MM.1S (cell line): ENCODE data around the gene CCNE1.
"Not testable (repeated sequence)": the region's sequence is repeated elsewhere in the genome, so short reads cannot be mapped to it uniquely, and the experiment has no call there.

Experiments used
- DNase-seq: peaks from one replicate; pipeline ENCODE4 v3.0.0-alpha.2; 2015
- H2AFZ ChIP-seq: fragments of 300-600 bp; sonication (generic); 2 replicates; pipeline ENCODE4 v1.6.0; 2016; ENCODE audit warnings: antibody characterized with exemption, low read length
- H3F3A ChIP-seq: fragments of 300-600 bp; sonication (generic); 2 replicates; pipeline ENCODE4 v1.6.1; 2016; ENCODE audit warnings: mild to moderate bottlenecking, antibody characterized with exemption, low read length, moderate library complexity, mixed read lengths; ENCODE audit not compliant: insufficient read depth
- H3K27ac ChIP-seq: fragments of 300-600 bp; sonication (generic); 2 replicates; pipeline ENCODE4 v1.5.1; 2016; ENCODE audit warnings: mild to moderate bottlenecking, low read length
- H3K27me3 ChIP-seq: fragments of 300-600 bp; sonication (generic); replicated peaks from 2 replicates; pipeline ENCODE4 v1.6.0; 2016; ENCODE audit warnings: low read length; ENCODE audit not compliant: insufficient read depth
- H3K36me3 ChIP-seq: fragments of 300-600 bp; sonication (generic); replicated peaks from 2 replicates; pipeline ENCODE4 v1.6.1; 2016; ENCODE audit warnings: mild to moderate bottlenecking, low read length, mixed read lengths; ENCODE audit not compliant: insufficient read depth
- H3K4me1 ChIP-seq: fragments of 300-600 bp; sonication (generic); 2 replicates; pipeline ENCODE4 v1.6.1; 2016; ENCODE audit warnings: low read length, mixed read lengths
- H3K4me2 ChIP-seq: fragments of 300-600 bp; sonication (generic); 2 replicates; pipeline ENCODE4 v1.6.0; 2016; ENCODE audit warnings: low read depth, low read length
- H3K4me3 ChIP-seq: fragments of 300-600 bp; sonication (generic); 2 replicates; pipeline ENCODE4 v1.5.1; 2016; ENCODE audit warnings: low read length, mixed read lengths
- H3K79me2 ChIP-seq: fragments of 300-600 bp; sonication (generic); 2 replicates; pipeline ENCODE4 v1.6.1; 2016; ENCODE audit warnings: mixed run types, low read length, mixed read lengths
- H3K9ac ChIP-seq: fragments of 300-600 bp; sonication (generic); 2 replicates; pipeline ENCODE4 v1.6.1; 2016; ENCODE audit warnings: low read length, mixed read lengths
- H3K9me2 ChIP-seq: fragments of 300-600 bp; sonication (generic); replicated peaks from 2 replicates; pipeline ENCODE4 v1.6.1; 2016; ENCODE audit warnings: mild to moderate bottlenecking, low read length, mixed read lengths; ENCODE audit not compliant: insufficient read depth
- H3K9me3 ChIP-seq: fragments of 300-600 bp; sonication (generic); replicated peaks from 2 replicates; pipeline ENCODE4 v1.6.1; 2016; ENCODE audit warnings: mild to moderate bottlenecking, low read length, mixed read lengths; ENCODE audit not compliant: insufficient read depth
- H4K20me1 ChIP-seq: fragments of 300-600 bp; sonication (generic); 2 replicates; pipeline ENCODE4 v1.6.1; 2016; ENCODE audit warnings: mild to moderate bottlenecking, low read length, moderate library complexity, mixed read lengths; ENCODE audit not compliant: insufficient read depth
- CTCF ChIP-seq: fragments of 300-600 bp; sonication (generic); IDR thresholded peaks from 2 replicates; pipeline ENCODE4 v1.5.1; 2016; ENCODE audit warnings: antibody characterized with exemption, low read length, mixed read lengths
- EZH2 ChIP-seq: fragments of 300-600 bp; sonication (generic); optimal IDR thresholded peaks from 2 replicates; pipeline ENCODE3; 2017; ENCODE audit warnings: low read depth, mild to moderate bottlenecking, antibody characterized with exemption, low read length, mixed read lengths
- EZH2phosphoT487 ChIP-seq: fragments of 300-600 bp; sonication (generic); IDR thresholded peaks from 2 replicates; pipeline ENCODE4 v1.6.1; 2018; ENCODE audit warnings: antibody characterized with exemption, low read length

Gene CCNE1

GRCh38 chr19:29793116-29793727 is 18.6 kb upstream of the CCNE1 start:
- Histone ChIP-seq H3K79me2 (no peaks in the 10 kb centered on the region), H3K9me3 (no peaks in the 10 kb centered on the region), H3K9ac (no peak overlapping the region), H3K27me3 (peaks cover 22% of the 10 kb centered on the region), H3K4me2 (no peak overlapping the region), H4K20me1 (no peaks in the 10 kb centered on the region), H3K4me1 (no peaks in the 10 kb centered on the region), H3K9me2 (no peaks in the 10 kb centered on the region), H3K36me3 (no peaks in the 10 kb centered on the region), H3K27ac (no peak overlapping the region), H3K4me3 (no peak overlapping the region), H3F3A (no peaks in the 10 kb centered on the region), H2AFZ (no peak overlapping the region)
- DNase-seq = no peak
- TF ChIP-seq EZH2 (no peak), EZH2phosphoT487 (no peak), CTCF (no peak)

- not testable (repeated sequence) for DNase-seq, H3K9me2 ChIP-seq, H4K20me1 ChIP-seq, H3K36me3 ChIP-seq, H3K9me3 ChIP-seq, H3K27ac ChIP-seq, H3K4me1 ChIP-seq, H3F3A ChIP-seq, H3K9ac ChIP-seq, H2AFZ ChIP-seq, H3K79me2 ChIP-seq, H3K4me2 ChIP-seq, H3K4me3 ChIP-seq
- peaks cover 22% of the 10 kb centered on the region for H3K27me3 ChIP-seq
Measured at GRCh38 chr19:29794490-29794889, 17.3 kb upstream of the CCNE1 start.

- Histone ChIP-seq H3K4me3 (no peak overlapping the region), H3F3A (no peaks in the 10 kb centered on the region), H3K4me2 (no peak overlapping the region), H3K36me3 (no peaks in the 10 kb centered on the region), H3K9me3 (no peaks in the 10 kb centered on the region), H3K9ac (no peak overlapping the region), H3K4me1 (no peaks in the 10 kb centered on the region), H3K9me2 (no peaks in the 10 kb centered on the region), H4K20me1 (no peaks in the 10 kb centered on the region), H2AFZ (no peak overlapping the region), H3K27ac (no peak overlapping the region), H3K27me3 (peaks cover 22% of the 10 kb centered on the region), H3K79me2 (no peaks in the 10 kb centered on the region)
- no peak for DNase-seq
- TF ChIP-seq CTCF (no peak), EZH2 (no peak), EZH2phosphoT487 (no peak)
Measured at GRCh38 chr19:29795461-29796172, 16.2 kb upstream of the CCNE1 start.

- H3K9me2 ChIP-seq = no peaks in the 10 kb centered on the region
- no peaks in the 10 kb centered on the region for H3K4me1 ChIP-seq
- H3K9ac ChIP-seq = no peak overlapping the region
- no peak overlapping the region for H3K27ac ChIP-seq
- H3K4me3 ChIP-seq = no peak overlapping the region
- H3K4me2 ChIP-seq = no peak overlapping the region
- H3K27me3 ChIP-seq = peaks cover 22% of the 10 kb centered on the region
- H4K20me1 ChIP-seq = no peaks in the 10 kb centered on the region
- no peak for DNase-seq
- H3K9me3 ChIP-seq = no peaks in the 10 kb centered on the region
- TF ChIP-seq EZH2 (no peak), CTCF (no peak), EZH2phosphoT487 (no peak)
- no peak overlapping the region for H2AFZ ChIP-seq
- H3K79me2 ChIP-seq = no peaks in the 10 kb centered on the region
- H3F3A ChIP-seq = no peaks in the 10 kb centered on the region
- H3K36me3 ChIP-seq = no peaks in the 10 kb centered on the region
Measured at GRCh38 chr19:29796173-29796573, 15.6 kb upstream of the CCNE1 start.
